ENCODE results near the gene SOCS1. TPM values are rescaled to one million over a fixed set of nuclear protein-coding genes. Genes with fewer than 3 reads are reported as not detected.

Gene SOCS1
- total and polyA plus RNA-seq, 12 donors, result 0.60 to 12.2 (median 2.5) TPM

GRCh38 chr16:11235703-11235991 lies 20.4 kb downstream of the SOCS1 start:
- H3K4me3 ChIP-seq, result no peak overlapping the region
- no peak overlapping the region for H3K27ac ChIP-seq
- no peaks in the 10 kb centered on the region for H3K9me3 ChIP-seq
- TF ChIP-seq, protein P1, sequence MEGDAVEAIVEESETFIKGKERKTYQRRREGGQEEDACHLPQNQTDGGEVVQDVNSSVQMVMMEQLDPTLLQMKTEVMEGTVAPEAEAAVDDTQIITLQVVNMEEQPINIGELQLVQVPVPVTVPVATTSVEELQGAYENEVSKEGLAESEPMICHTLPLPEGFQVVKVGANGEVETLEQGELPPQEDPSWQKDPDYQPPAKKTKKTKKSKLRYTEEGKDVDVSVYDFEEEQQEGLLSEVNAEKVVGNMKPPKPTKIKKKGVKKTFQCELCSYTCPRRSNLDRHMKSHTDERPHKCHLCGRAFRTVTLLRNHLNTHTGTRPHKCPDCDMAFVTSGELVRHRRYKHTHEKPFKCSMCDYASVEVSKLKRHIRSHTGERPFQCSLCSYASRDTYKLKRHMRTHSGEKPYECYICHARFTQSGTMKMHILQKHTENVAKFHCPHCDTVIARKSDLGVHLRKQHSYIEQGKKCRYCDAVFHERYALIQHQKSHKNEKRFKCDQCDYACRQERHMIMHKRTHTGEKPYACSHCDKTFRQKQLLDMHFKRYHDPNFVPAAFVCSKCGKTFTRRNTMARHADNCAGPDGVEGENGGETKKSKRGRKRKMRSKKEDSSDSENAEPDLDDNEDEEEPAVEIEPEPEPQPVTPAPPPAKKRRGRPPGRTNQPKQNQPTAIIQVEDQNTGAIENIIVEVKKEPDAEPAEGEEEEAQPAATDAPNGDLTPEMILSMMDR (IDR thresholded peaks at IDR 0.05), result no peak
- no peaks in the 10 kb centered on the region for H3K36me3 ChIP-seq
- DNase-seq (no peak), ATAC-seq (no peak)
- peaks cover 0 to 65% (median 9%) of the 10 kb centered on the region in 9 donors for H3K4me1 ChIP-seq
- intact Hi-C loops (cut with DNase I), result loop anchor here in 1 of 10 donors (10.0 kb wide), 1 partner anchor 61 kb away; no protein-coding TSS in a partner anchor
- WGBS, 2 donors, result 75 to 83% methylated on average over 5 of the region's 5 CpGs
- peaks cover 0 to 9% (median 0%) of the 10 kb centered on the region in 7 donors for H3K27me3 ChIP-seq

- H3K27ac ChIP-seq, result peak overlapping the region in 1 of 10 donors; percentile 89
- peaks cover 0 to 9% (median 0%) of the 10 kb centered on the region in 7 donors for H3K27me3 ChIP-seq
- peaks cover 0 to 59% (median 9%) of the 10 kb centered on the region in 9 donors for H3K4me1 ChIP-seq
- H3K4me3 ChIP-seq, result no peak overlapping the region
- no peaks in the 10 kb centered on the region for H3K9me3 ChIP-seq
- H3K36me3 ChIP-seq, result no peaks in the 10 kb centered on the region
- ATAC-seq (peak in 2 of 8 donors; percentile 34 to 65), DNase-seq (no peak)
- WGBS, 2 donors, result 83 to 84% methylated on average over 13 of the region's 13 CpGs
- TF ChIP-seq, protein P1 (IDR thresholded peaks at IDR 0.05), result no peak
- intact Hi-C loops (cut with DNase I), result loop anchor here in 2 of 10 donors (5.0 to 10.0 kb wide), 2 partner anchors 53 to 60 kb away; no protein-coding TSS in a partner anchor
Observed at GRCh38 chr16:11234884-11235702, 20.9 kb downstream of the SOCS1 start.

DNA sequence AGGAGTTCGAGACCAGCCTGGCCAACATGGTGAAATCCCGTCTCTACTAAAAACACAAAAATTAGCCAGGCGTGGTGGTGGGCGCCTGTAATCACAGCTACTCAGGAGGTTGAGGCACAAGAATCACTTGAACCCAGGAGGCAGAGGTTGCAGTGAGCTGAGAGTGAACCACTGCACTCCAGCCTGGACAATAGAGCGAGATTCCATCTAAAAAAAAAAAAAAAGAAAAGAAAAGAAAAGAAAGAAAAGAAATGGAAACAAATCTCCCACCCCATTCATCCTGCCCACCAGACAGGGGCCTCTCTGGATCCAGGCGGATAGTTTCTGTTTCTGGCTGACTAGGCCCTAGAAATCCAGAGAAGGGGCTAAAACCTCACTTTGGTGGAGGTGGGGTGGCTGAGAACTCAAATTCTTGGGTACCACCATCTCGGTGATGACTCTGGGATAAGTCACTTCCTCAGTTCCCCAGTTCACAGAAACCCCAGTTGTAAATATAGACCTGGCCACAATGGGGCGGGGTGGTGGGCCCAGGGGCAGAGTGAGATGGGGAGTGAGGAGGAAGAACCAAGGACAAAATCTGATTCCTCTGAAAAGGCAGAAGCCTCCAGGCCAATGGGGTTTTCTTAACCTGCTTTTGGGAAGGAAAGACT lies 22.2 kb downstream of the SOCS1 start:
- WGBS, 2 donors, result 89 to 93% methylated on average over 8 of the region's 8 CpGs
- TF ChIP-seq, protein P1 (IDR thresholded peaks at IDR 0.05), result no peak
- Histone ChIP-seq H3K9me3 (no peaks in the 10 kb centered on the region), H3K27ac (peak overlapping the region in 1 of 10 donors; percentile 89), H3K4me1 (peaks cover 0 to 56% (median 9%) of the 10 kb centered on the region in 9 donors), H3K36me3 (no peaks in the 10 kb centered on the region), H3K4me3 (peak overlapping the region in 1 of 10 donors; percentile 32), H3K27me3 (peaks cover 0 to 9% (median 0%) of the 10 kb centered on the region in 7 donors)
- intact Hi-C loops (cut with DNase I), result loop anchor here in 2 of 10 donors (5.0 to 10.0 kb wide), 2 partner anchors 52 to 59 kb away; no protein-coding TSS in a partner anchor
- no peak for DNase-seq
- ATAC-seq, result no peak

All from heart right ventricle (tissue), 16 donors.